GM23338 (cell line): ENCODE data around the gene PRPSAP1. TPM values are rescaled to one million over a fixed set of nuclear protein-coding genes. Genes with fewer than 3 reads are reported as not detected.

Experiments used
- ATAC-seq: fragments of 200-7000 bp; cut with Tn5 transposase; 3 replicates; pipeline ENCODE4 v1.9.1; 2020
- DNase-seq: peaks from one replicate; pipeline ENCODE4 v3.0.0-alpha.2; 2015; ENCODE audit warnings: low spot score
- H2AFZ ChIP-seq: fragments of 200-600 bp; sonication (generic); 2 replicates; pipeline ENCODE4 v1.8.0; 2016; ENCODE audit warnings: antibody characterized with exemption, mild to moderate bottlenecking, moderate library complexity
- H3F3A ChIP-seq: fragments of 200-600 bp; sonication (generic); replicated peaks from 2 replicates; pipeline ENCODE4 v1.8.0; 2017; ENCODE audit warnings: antibody characterized with exemption, mixed run types, low read depth
- H3K27ac ChIP-seq: fragments of 200-600 bp; sonication (generic); 2 replicates; pipeline ENCODE4 v1.6.1; 2016; ENCODE audit warnings: low read depth
- H3K27me3 ChIP-seq: fragments of 200-600 bp; sonication (generic); 2 replicates; pipeline ENCODE4 v1.8.0; 2016; ENCODE audit warnings: mild to moderate bottlenecking, mixed run types, moderate library complexity; ENCODE audit not compliant: insufficient read depth
- H3K36me3 ChIP-seq: fragments of 200-600 bp; sonication (generic); 2 replicates; pipeline ENCODE4 v1.8.0; 2016; ENCODE audit warnings: mild to moderate bottlenecking; ENCODE audit not compliant: insufficient read depth
- H3K4me1 ChIP-seq: fragments of 200-600 bp; sonication (generic); 2 replicates; pipeline ENCODE4 v1.8.0; 2016; ENCODE audit warnings: mild to moderate bottlenecking, moderate library complexity; ENCODE audit not compliant: insufficient read depth
- H3K4me2 ChIP-seq: fragments of 200-600 bp; sonication (generic); 2 replicates; pipeline ENCODE4 v1.7.1; 2017; ENCODE audit warnings: mixed run types
- H3K4me3 ChIP-seq: fragments of 200-600 bp; sonication (generic); 2 replicates; pipeline ENCODE4 v1.6.1; 2016; ENCODE audit warnings: mixed run types
- H3K79me2 ChIP-seq: fragments of 200-600 bp; sonication (generic); replicated peaks from 2 replicates; pipeline ENCODE4 v1.8.0; 2017; ENCODE audit warnings: mild to moderate bottlenecking; ENCODE audit not compliant: insufficient read depth
- H3K9me2 ChIP-seq: fragments of 200-600 bp; sonication (generic); 2 replicates; pipeline ENCODE4 v1.8.0; 2017; ENCODE audit not compliant: insufficient read depth
- H4K20me1 ChIP-seq: fragments of 200-600 bp; sonication (generic); replicated peaks from 2 replicates; pipeline ENCODE4 v1.8.0; 2017; ENCODE audit warnings: mild to moderate bottlenecking; ENCODE audit not compliant: insufficient read depth
- H3K27ac Mint-ChIP-seq: 2 replicates; pipeline ENCODE4 v1.8.0; 2020; ENCODE audit warnings: inconsistent platforms, mild to moderate bottlenecking, moderate library complexity, mixed read lengths
- H3K27me3 Mint-ChIP-seq: 3 replicates; pipeline ENCODE4 v1.8.0; 2022; ENCODE audit warnings: low read depth, mild to moderate bottlenecking, moderate library complexity, mixed read lengths, inconsistent platforms; ENCODE audit not compliant: insufficient read depth, poor library complexity
- H3K36me3 Mint-ChIP-seq: 3 replicates; pipeline ENCODE4 v1.8.0; 2021; ENCODE audit warnings: low read depth, mild to moderate bottlenecking, inconsistent platforms, moderate library complexity, mixed read lengths
- H3K4me1 Mint-ChIP-seq: 3 replicates; pipeline ENCODE4 v1.8.0; 2020; ENCODE audit warnings: mild to moderate bottlenecking, inconsistent platforms, mixed read lengths
- H3K4me3 Mint-ChIP-seq: 3 replicates; pipeline ENCODE4 v1.8.0; 2021; ENCODE audit warnings: moderate library complexity, mild to moderate bottlenecking, inconsistent platforms, mixed read lengths
- H3K9me3 Mint-ChIP-seq: 3 replicates; pipeline ENCODE4 v1.8.0; 2020; ENCODE audit warnings: moderate library complexity, mild to moderate bottlenecking, inconsistent platforms, mixed read lengths
- EZH2 ChIP-seq: fragments of 200-600 bp; sonication (generic); IDR thresholded peaks from one replicate; pipeline ENCODE4 v1.8.0; 2017; ENCODE audit warnings: antibody characterized with exemption, mild to moderate bottlenecking, low read depth; ENCODE audit not compliant: unreplicated experiment
- EZH2phosphoT487 ChIP-seq: fragments of 200-600 bp; sonication (generic); IDR thresholded peaks from one replicate; pipeline ENCODE4 v1.8.1; 2018; ENCODE audit warnings: antibody characterized with exemption; ENCODE audit not compliant: unreplicated experiment
- POLR2AphosphoS5 ChIP-seq: IDR thresholded peaks from 2 replicates; pipeline ENCODE4 v1.6.1; 2016; ENCODE audit warnings: antibody characterized with exemption, low read depth
- ZNF331 ChIP-seq: fragments of 250-450 bp; sonication (Bioruptor Pico); IDR thresholded peaks from 2 replicates; pipeline ENCODE4 v1.5.0; 2020; ENCODE audit warnings: low read depth, mild to moderate bottlenecking, moderate library complexity
- polyA plus RNA-seq: library from polyadenylated mRNA; unstranded; fragments of >200 nt; fragmentation: Nextera tagmentation; extraction: Ambion mirVana; gene quantifications from 2 replicates; pipeline ENCODE4 v1.2.1, GENCODE V29; 2016
- total RNA-seq: library from RNA; depleted of rRNA; stranded (reverse); fragments of >200 nt; shearing (Covaris generic); gene quantifications from 2 replicates; pipeline ENCODE4 v1.2.3, GENCODE V29; 2014
- TF ChIP-seq, protein P1 (sequence below): IDR thresholded peaks from 2 replicates; pipeline ENCODE4 v1.6.1; 2016; ENCODE audit warnings: antibody characterized with exemption
- TF ChIP-seq, protein P2 (sequence below): IDR thresholded peaks from one replicate; pipeline ENCODE4 v1.6.1; 2018; ENCODE audit warnings: antibody characterized with exemption; ENCODE audit not compliant: unreplicated experiment
- TF ChIP-seq, protein P3 (sequence below), 2 experiments: fragments of 200-600 bp in 1 of 2; sonication (generic) in 1 of 2; conservative IDR thresholded peaks; 2 replicates each; pipeline versions ENCODE4 v1.5.1 to v1.6.1; 2016 to 2017; ENCODE audit warnings: antibody characterized with exemption in 2 of 2, low read depth in 2 of 2, mild to moderate bottlenecking in 2 of 2, moderate library complexity in 1 of 2

The PRPSAP1 gene
- total and polyA plus RNA-seq, 2 experiments from 2014 or later = 39.5 to 58.8 TPM

DNA sequence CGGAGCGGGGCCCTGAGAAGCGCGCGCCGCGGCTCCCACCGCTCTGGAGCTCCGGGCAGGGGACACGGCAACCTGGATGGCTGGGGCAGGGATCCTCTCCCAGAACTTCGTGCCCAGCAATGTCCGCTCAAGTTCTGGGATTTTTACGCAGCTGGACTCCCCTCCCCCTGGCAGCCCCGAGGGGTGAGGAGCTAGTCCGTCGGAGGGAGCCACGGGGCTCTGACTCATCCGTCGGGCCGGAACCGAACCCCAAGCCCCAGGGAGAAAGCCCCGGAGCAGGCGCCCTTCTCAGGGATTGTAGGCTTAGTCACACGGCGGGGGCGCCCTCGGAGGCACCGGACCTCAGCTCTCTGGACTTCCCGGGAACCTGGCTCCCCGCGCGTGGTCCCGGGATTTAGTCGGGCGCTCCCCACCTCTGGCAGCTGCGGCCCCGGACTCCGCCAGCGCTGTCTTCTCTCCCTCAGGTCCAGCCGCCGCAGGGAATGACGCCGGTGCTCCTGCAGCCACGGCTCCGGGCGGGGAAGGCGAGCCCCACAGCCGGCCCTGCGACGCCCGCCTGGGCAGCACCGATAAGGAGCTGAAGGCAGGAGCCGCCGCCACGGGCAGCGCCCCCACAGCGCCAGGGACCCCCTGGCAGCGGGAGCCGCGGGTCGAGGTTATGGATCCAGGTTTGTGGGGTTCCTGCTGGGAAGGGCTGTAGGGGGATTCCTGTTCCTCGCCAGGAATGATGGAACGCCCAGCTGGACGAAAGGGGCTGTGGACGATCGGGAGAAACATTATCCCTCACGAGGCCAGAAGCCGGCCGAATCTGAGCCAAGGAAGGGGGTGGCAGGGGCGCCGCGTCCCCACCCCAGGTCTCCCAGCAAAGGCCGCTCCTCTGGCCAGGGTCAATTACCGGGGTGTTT is 31.5 kb upstream of the PRPSAP1 start (continued):
- TF ChIP-seq, protein P1, sequence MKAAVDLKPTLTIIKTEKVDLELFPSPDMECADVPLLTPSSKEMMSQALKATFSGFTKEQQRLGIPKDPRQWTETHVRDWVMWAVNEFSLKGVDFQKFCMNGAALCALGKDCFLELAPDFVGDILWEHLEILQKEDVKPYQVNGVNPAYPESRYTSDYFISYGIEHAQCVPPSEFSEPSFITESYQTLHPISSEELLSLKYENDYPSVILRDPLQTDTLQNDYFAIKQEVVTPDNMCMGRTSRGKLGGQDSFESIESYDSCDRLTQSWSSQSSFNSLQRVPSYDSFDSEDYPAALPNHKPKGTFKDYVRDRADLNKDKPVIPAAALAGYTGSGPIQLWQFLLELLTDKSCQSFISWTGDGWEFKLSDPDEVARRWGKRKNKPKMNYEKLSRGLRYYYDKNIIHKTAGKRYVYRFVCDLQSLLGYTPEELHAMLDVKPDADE = no peak
- TF ChIP-seq ZNF331 (CRISPR knock-in tag) (no peak), EZH2phosphoT487 (no peak)
- TF ChIP-seq, protein P2, sequence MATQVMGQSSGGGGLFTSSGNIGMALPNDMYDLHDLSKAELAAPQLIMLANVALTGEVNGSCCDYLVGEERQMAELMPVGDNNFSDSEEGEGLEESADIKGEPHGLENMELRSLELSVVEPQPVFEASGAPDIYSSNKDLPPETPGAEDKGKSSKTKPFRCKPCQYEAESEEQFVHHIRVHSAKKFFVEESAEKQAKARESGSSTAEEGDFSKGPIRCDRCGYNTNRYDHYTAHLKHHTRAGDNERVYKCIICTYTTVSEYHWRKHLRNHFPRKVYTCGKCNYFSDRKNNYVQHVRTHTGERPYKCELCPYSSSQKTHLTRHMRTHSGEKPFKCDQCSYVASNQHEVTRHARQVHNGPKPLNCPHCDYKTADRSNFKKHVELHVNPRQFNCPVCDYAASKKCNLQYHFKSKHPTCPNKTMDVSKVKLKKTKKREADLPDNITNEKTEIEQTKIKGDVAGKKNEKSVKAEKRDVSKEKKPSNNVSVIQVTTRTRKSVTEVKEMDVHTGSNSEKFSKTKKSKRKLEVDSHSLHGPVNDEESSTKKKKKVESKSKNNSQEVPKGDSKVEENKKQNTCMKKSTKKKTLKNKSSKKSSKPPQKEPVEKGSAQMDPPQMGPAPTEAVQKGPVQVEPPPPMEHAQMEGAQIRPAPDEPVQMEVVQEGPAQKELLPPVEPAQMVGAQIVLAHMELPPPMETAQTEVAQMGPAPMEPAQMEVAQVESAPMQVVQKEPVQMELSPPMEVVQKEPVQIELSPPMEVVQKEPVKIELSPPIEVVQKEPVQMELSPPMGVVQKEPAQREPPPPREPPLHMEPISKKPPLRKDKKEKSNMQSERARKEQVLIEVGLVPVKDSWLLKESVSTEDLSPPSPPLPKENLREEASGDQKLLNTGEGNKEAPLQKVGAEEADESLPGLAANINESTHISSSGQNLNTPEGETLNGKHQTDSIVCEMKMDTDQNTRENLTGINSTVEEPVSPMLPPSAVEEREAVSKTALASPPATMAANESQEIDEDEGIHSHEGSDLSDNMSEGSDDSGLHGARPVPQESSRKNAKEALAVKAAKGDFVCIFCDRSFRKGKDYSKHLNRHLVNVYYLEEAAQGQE = no peak
- TF ChIP-seq, protein P3, sequence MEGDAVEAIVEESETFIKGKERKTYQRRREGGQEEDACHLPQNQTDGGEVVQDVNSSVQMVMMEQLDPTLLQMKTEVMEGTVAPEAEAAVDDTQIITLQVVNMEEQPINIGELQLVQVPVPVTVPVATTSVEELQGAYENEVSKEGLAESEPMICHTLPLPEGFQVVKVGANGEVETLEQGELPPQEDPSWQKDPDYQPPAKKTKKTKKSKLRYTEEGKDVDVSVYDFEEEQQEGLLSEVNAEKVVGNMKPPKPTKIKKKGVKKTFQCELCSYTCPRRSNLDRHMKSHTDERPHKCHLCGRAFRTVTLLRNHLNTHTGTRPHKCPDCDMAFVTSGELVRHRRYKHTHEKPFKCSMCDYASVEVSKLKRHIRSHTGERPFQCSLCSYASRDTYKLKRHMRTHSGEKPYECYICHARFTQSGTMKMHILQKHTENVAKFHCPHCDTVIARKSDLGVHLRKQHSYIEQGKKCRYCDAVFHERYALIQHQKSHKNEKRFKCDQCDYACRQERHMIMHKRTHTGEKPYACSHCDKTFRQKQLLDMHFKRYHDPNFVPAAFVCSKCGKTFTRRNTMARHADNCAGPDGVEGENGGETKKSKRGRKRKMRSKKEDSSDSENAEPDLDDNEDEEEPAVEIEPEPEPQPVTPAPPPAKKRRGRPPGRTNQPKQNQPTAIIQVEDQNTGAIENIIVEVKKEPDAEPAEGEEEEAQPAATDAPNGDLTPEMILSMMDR (conservative IDR thresholded peaks at IDR 0.05; ENCODE audit: low read depth in 2 of 2) = no peak

DNA sequence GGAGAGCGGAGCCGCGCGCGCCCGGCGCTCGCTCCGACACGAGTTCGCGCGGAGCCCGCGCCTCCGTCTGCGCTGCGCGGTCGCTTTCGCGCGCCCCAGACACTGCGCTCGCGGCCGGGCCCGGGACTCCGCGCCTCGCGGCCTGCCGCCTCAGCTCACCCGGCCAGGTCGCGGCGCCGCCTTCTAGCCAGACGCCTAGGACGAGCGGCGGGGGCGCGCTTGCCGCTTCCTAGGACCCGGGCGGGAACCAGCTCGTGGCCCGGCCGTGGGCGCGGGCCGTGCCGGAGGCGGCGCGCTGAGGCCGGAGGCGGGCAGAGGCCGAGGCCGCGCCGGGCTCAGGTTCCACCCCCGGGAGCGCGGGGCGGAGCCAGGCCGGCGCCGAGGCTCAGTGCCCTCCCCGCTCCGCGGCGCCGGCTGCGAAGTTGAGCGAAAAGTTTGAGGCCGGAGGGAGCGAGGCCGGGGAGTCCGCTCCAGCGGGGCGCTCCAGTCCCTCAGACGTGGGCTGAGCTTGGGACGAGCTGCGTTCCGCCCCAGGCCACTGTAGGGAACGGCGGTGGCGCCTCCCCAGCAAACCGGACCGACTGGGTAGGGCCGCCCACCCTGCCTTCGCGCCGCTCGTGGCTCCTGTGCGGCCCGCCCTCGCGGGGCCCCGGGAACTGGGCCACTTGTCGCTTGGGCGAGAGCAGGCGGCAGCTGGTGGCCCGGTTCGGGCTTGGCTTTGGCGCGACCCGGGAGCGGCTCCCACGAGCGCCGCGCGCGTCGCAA is 30.7 kb upstream of the PRPSAP1 start, which contains the start of gene SPHK1:
SPHK1 (plus strand) TSS at position 388 of the 765 bp plus-strand sequence. CDS start 1,036 bp downstream, outside the sequence.
- Histone ChIP-seq H3K9me2 (no peaks in the 10 kb centered on the region), H3K79me2 (no peaks in the 10 kb centered on the region), H3K27ac (no peak within 1 kb of the TSS), H3K4me3 (peak within 1 kb of the TSS; percentile 84), H3K4me2 (peak within 1 kb of the TSS; percentile 95), H3K36me3 (no peaks in the 10 kb centered on the region), H3K4me1 (peaks cover 18% of the 10 kb centered on the region), H3K27me3 (peaks cover 60% of the 10 kb centered on the region), H2AFZ (peak within 1 kb of the TSS; percentile 98), H3F3A (peaks cover 10% of the 10 kb centered on the region; the same call in 1 of the 2 replicates), H4K20me1 (no peaks in the 10 kb centered on the region)
- peaks cover 11% of the 10 kb centered on the region; the same call in 2 of the 3 replicates for H3K36me3 Mint-ChIP-seq
- DNase-seq (peak; percentile 83), ATAC-seq (peak; percentile 18)
- TF ChIP-seq, protein P2 = no peak
- TF ChIP-seq POLR2AphosphoS5 (0 out of 2 replicates have a peak, but pooled peaks have one; percentile 24), EZH2 (peak; percentile 74)
- H3K9me3 Mint-ChIP-seq = no peaks in the 10 kb centered on the region; the same call in 2 of the 3 replicates
- peaks cover 19% of the 10 kb centered on the region; the same call in 2 of the 3 replicates for H3K4me1 Mint-ChIP-seq
- H3K27me3 Mint-ChIP-seq = peaks cover 63% of the 10 kb centered on the region
- H3K4me3 Mint-ChIP-seq = peak within 1 kb of the TSS; percentile 92
- no peak within 1 kb of the TSS for H3K27ac Mint-ChIP-seq
